IMR-90 (cell line): ENCODE data around the gene NEMF. TPM values are rescaled to one million over a fixed set of nuclear protein-coding genes. Genes with fewer than 3 reads are reported as not detected.

Experiments used
- ATAC-seq: fragments of 200-7000 bp; cut with Tn5 transposase; 2 replicates; pipeline ENCODE4 v1.9.1; 2020; ENCODE audit warnings: low read depth, mild to moderate bottlenecking, moderate library complexity
- BruUV-seq: library from RNA; stranded (reverse); fragments of 400-500 nt; replicated peaks from 2 replicates; lab custom pipeline; 2021; lab: Mats Ljungman, UMichigan
- CTCF ChIA-PET: fragments of 300-600 bp; formaldehyde crosslinking; extraction: SDS; loops from one replicate; lab custom pipeline; 2021; ENCODE audit warnings: antibody characterized with exemption; lab: Yijun Ruan, JAX
- POLR2A ChIA-PET: fragments of 300-600 bp; sonication (Branson Sonifier 250); formaldehyde crosslinking; loops from one replicate; lab custom pipeline; 2022; ENCODE audit warnings: antibody characterized with exemption; ENCODE audit not compliant: unreplicated experiment; lab: Charles Lee
- DNase-seq: peaks from one replicate; pipeline ENCODE4 v3.0.0; 2013
- H2AFZ ChIP-seq: replicated peaks from 2 replicates; pipeline ENCODE3; 2013; ENCODE audit warnings: low read length, mild to moderate bottlenecking; ENCODE audit not compliant: poor library complexity
- H2AK5ac ChIP-seq: 2 replicates; pipeline ENCODE4 v1.6.1; 2013; ENCODE audit warnings: low read depth, low read length, inconsistent platforms
- H2AK9ac ChIP-seq: replicated peaks from 2 replicates; pipeline ENCODE3; 2013; ENCODE audit warnings: mild to moderate bottlenecking, low read depth, low read length, moderate library complexity; ENCODE audit not compliant: poor library complexity
- H2BK120ac ChIP-seq: 2 replicates; pipeline ENCODE4 v1.6.1; 2013; ENCODE audit warnings: low read depth, low read length, inconsistent platforms
- H2BK15ac ChIP-seq: 3 replicates; pipeline ENCODE4 v1.6.1; 2013; ENCODE audit warnings: low read depth, low read length, inconsistent platforms
- H2BK20ac ChIP-seq: 2 replicates; pipeline ENCODE4 v1.6.1; 2013; ENCODE audit warnings: low read depth, mild to moderate bottlenecking, inconsistent platforms, low read length, moderate library complexity
- H2BK5ac ChIP-seq: 2 replicates; pipeline ENCODE4 v1.6.1; 2013; ENCODE audit warnings: mild to moderate bottlenecking, low read depth, low read length, inconsistent platforms; ENCODE audit not compliant: poor library complexity, severe bottlenecking
- H3K14ac ChIP-seq: replicated peaks from 2 replicates; pipeline ENCODE4 v1.6.1; 2013; ENCODE audit warnings: low read depth, low read length, inconsistent platforms
- H3K18ac ChIP-seq: 2 replicates; pipeline ENCODE4 v1.6.1; 2013; ENCODE audit warnings: low read depth, low read length, control low read depth
- H3K23ac ChIP-seq: 2 replicates; pipeline ENCODE4 v1.6.1; 2013; ENCODE audit warnings: low read depth, low read length, inconsistent platforms
- H3K27ac ChIP-seq: 2 replicates; pipeline ENCODE4 v1.5.1; 2013; ENCODE audit warnings: mild to moderate bottlenecking, control low read depth, low read length; ENCODE audit not compliant: insufficient read depth
- H3K27me3 ChIP-seq: 2 replicates; pipeline ENCODE4 v1.6.1; 2013; ENCODE audit warnings: low read length; ENCODE audit not compliant: control insufficient read depth, insufficient read depth
- H3K36me3 ChIP-seq: 2 replicates; pipeline ENCODE4 v1.6.1; 2013; ENCODE audit warnings: low read length, mixed read lengths; ENCODE audit not compliant: control insufficient read depth, insufficient read depth
- H3K4ac ChIP-seq: 2 replicates; pipeline ENCODE4 v1.6.1; 2013; ENCODE audit warnings: low read depth, low read length, inconsistent platforms
- H3K4me1 ChIP-seq: 2 replicates; pipeline ENCODE4 v1.6.1; 2013; ENCODE audit warnings: low read length, mixed read lengths; ENCODE audit not compliant: control insufficient read depth, insufficient read depth
- H3K4me2 ChIP-seq: 2 replicates; pipeline ENCODE4 v1.6.1; 2013; ENCODE audit warnings: low read depth, mild to moderate bottlenecking, control low read depth, low read length, moderate library complexity
- H3K4me3 ChIP-seq: 2 replicates; pipeline ENCODE4 v1.5.1; 2013; ENCODE audit warnings: low read depth, mild to moderate bottlenecking, control low read depth, low read length, moderate library complexity; ENCODE audit not compliant: insufficient read depth
- H3K56ac ChIP-seq: 2 replicates; pipeline ENCODE4 v1.6.1; 2013; ENCODE audit warnings: low read length, inconsistent platforms; ENCODE audit not compliant: insufficient read depth; ENCODE audit errors: extremely low read depth
- H3K79me1 ChIP-seq, 2 experiments: 2 replicates each; pipeline ENCODE4 v1.6.1; 2013; ENCODE audit warnings: low read length in 2 of 2, inconsistent platforms in 1 of 2, low read depth in 1 of 2
- H3K9ac ChIP-seq: 2 replicates; pipeline ENCODE4 v1.6.1; 2013; ENCODE audit warnings: low read depth, low read length, control low read depth
- H3K9me1 ChIP-seq: 2 replicates; pipeline ENCODE4 v1.6.1; 2013; ENCODE audit warnings: low read length, inconsistent platforms; ENCODE audit not compliant: insufficient read depth
- H3K9me3 ChIP-seq: 2 replicates; pipeline ENCODE4 v1.6.1; 2013; ENCODE audit warnings: low read length; ENCODE audit not compliant: control insufficient read depth, insufficient read depth
- H4K20me1 ChIP-seq: 2 replicates; pipeline ENCODE4 v1.6.1; 2013; ENCODE audit warnings: low read length, inconsistent platforms; ENCODE audit not compliant: insufficient read depth
- H4K5ac ChIP-seq: 2 replicates; pipeline ENCODE4 v1.6.1; 2013; ENCODE audit warnings: mild to moderate bottlenecking, low read depth, low read length, control low read depth
- H4K8ac ChIP-seq, 2 experiments: 2 replicates each; pipeline ENCODE4 v1.6.1; 2013; ENCODE audit warnings: low read depth in 2 of 2, low read length in 2 of 2, control low read depth in 1 of 2, inconsistent platforms in 1 of 2
- H4K91ac ChIP-seq: 2 replicates; pipeline ENCODE4 v1.6.1; 2013; ENCODE audit warnings: low read depth, low read length, inconsistent platforms; ENCODE audit not compliant: insufficient read depth
- BHLHE40 ChIP-seq: fragments of 150-350 bp; IDR thresholded peaks from 2 replicates; pipeline ENCODE4 v1.6.1; 2016; ENCODE audit warnings: mild to moderate bottlenecking, low read depth, low read length
- CHD1 ChIP-seq: IDR thresholded peaks from 2 replicates; pipeline ENCODE4 v1.6.1; 2012; ENCODE audit warnings: low read depth, low read length, improper control_type of control experiment
- CTCF ChIP-seq: conservative IDR thresholded peaks from 2 replicates; pipeline ENCODE4 v1.5.1; 2012; ENCODE audit warnings: mild to moderate bottlenecking, low read depth, low read length, improper control_type of control experiment
- ELK1 ChIP-seq: fragments of 150-350 bp; IDR thresholded peaks from 2 replicates; pipeline ENCODE4 v1.6.1; 2016; ENCODE audit warnings: low read depth, mild to moderate bottlenecking, low read length, moderate library complexity, borderline replicate concordance
- FOS ChIP-seq: fragments of 150-350 bp; IDR thresholded peaks from 2 replicates; pipeline ENCODE4 v1.6.1; 2016; ENCODE audit warnings: low read depth, low read length
- MAFK ChIP-seq: IDR thresholded peaks from 2 replicates; pipeline ENCODE4 v1.6.1; 2012; ENCODE audit warnings: low read depth, low read length, improper control_type of control experiment
- MAZ ChIP-seq: IDR thresholded peaks from 2 replicates; pipeline ENCODE4 v1.6.1; 2012; ENCODE audit warnings: low read depth, mild to moderate bottlenecking, low read length, improper control_type of control experiment, moderate library complexity, borderline replicate concordance
- MXI1 ChIP-seq: IDR thresholded peaks from 2 replicates; pipeline ENCODE4 v1.6.1; 2012; ENCODE audit warnings: low read depth, mild to moderate bottlenecking, low read length, moderate library complexity, borderline replicate concordance
- NFE2L2 ChIP-seq: fragments of 150-350 bp; IDR thresholded peaks from 2 replicates; pipeline ENCODE4 v1.6.1; 2016; ENCODE audit warnings: low read depth, mild to moderate bottlenecking, low read length
- POLR2A ChIP-seq: IDR thresholded peaks from 2 replicates; pipeline ENCODE4 v1.6.1; 2012; ENCODE audit warnings: mild to moderate bottlenecking, low read depth, low read length
- RAD21 ChIP-seq: IDR thresholded peaks from 2 replicates; pipeline ENCODE4 v1.6.1; 2012; ENCODE audit warnings: low read length, improper control_type of control experiment
- RCOR1 ChIP-seq: IDR thresholded peaks from 2 replicates; pipeline ENCODE4 v1.6.1; 2012; ENCODE audit warnings: mild to moderate bottlenecking, low read length, improper control_type of control experiment; ENCODE audit not compliant: insufficient replicate concordance
- RFX5 ChIP-seq: IDR thresholded peaks from 2 replicates; pipeline ENCODE4 v1.8.0; 2012; ENCODE audit warnings: low read depth, mild to moderate bottlenecking, low read length, moderate library complexity
- SMC3 ChIP-seq: fragments of 150-350 bp; IDR thresholded peaks from 2 replicates; pipeline ENCODE4 v1.6.1; 2016; ENCODE audit warnings: low read depth, mild to moderate bottlenecking, antibody characterized with exemption, low read length, moderate library complexity
- WGBS, 2 experiments: methylation state at CpG; one replicate each; pipeline versions ENCODE4 v1.1.5 to v1.1.7; 2013; ENCODE audit warnings: missing lambda C conversion rate in 2 of 2; ENCODE audit not compliant: insufficient read length in 1 of 2; ENCODE audit errors: extremely low coverage in 2 of 2; 5-methylcytosine and 5-hydroxymethylcytosine counted together
- dilution Hi-C: fragments of 300-500 bp; cut with HindIII; formaldehyde crosslinking; loops from one replicate; pipeline ENCODE4 v1.14.3; 2018; ENCODE audit warnings: low sequenced_read_pairs; ENCODE audit not compliant: unreplicated experiment
- in situ Hi-C: fragments of 300-500 bp; cut with MboI; formaldehyde crosslinking; loops from 3 replicates; pipeline ENCODE4 v1.14.3; 2019; ENCODE audit warnings: low sequenced_read_pairs, inconsistent platforms, mixed read lengths
- intact Hi-C: fragments of 100-400 bp; cut with micrococcal nuclease; formaldehyde crosslinking; loops from 2 replicates; pipeline ENCODE4 v1.10.0; 2022
- polyA plus RNA-seq, 3 experiments: library from polyadenylated mRNA; depleted of rRNA; stranded (reverse); fragments of >200 nt; gene quantifications; 2 replicates each; pipeline ENCODE4 v1.2.3, GENCODE V29; 2012; ENCODE audit warnings: low replicate concordance in 1 of 3
- total RNA-seq: library from RNA; depleted of rRNA; stranded (reverse); fragments of >200 nt; gene quantifications from 2 replicates; pipeline ENCODE4 v1.2.3, GENCODE V29; 2012

NEMF gene
- total and polyA plus RNA-seq, 2 of the 4 experiments (the other 2 are of a cell fraction): 19.5 to 30.5 TPM

GRCh38 chr14:49892636-49893308 is 40.2 kb upstream of the NEMF start, which contains the start of gene ARF6:
Gene ARF6 (plus strand): TSS chr14:49893082. CDS start chr14:49893737, 655 bp downstream.
- peaks cover 7% of the 10 kb centered on the region; the same call in 1 of the 2 replicates for H3K9me1 ChIP-seq
- no peak within 1 kb of the TSS; the same call in 1 of the 3 replicates for H2BK15ac ChIP-seq
- in situ Hi-C loops: no loop called here
- H4K91ac ChIP-seq: peak within 1 kb of the TSS; percentile 95
- no TSS peak for BruUV-seq
- peak within 1 kb of the TSS; percentile 84 for H3K4me3 ChIP-seq
- peaks cover 7 to 19% of the 10 kb centered on the region in 2 experiments; a peak in 3 of 4 replicates for H3K79me1 ChIP-seq
- peak within 1 kb of the TSS; percentile 85 for H3K4me2 ChIP-seq
- H2AK9ac ChIP-seq: peak within 1 kb of the TSS; percentile 99
- 0% methylated on average over 21 of the region's 66 CpGs; no CpG with 5 or more reads in 1 of the 2 experiments for WGBS, 2 experiments
- H4K5ac ChIP-seq: peak within 1 kb of the TSS; percentile 68
- ChIA-PET CTCF (interaction anchor here (0.8 to 1.1 kb wide), 2 partner anchors 13 to 27 kb away, joined by 4 to 5 read pairs; no protein-coding TSS in a partner anchor), POLR2A (interaction anchor here (0.6 to 1.1 kb wide), 6 partner anchors 13 to 317 kb away, joined by 3 to 4 read pairs (median 4); no protein-coding TSS in a partner anchor)
- dilution Hi-C loops: no loop called here
- peaks cover 39% of the 10 kb centered on the region for H4K20me1 ChIP-seq
- peak within 1 kb of the TSS; percentile 96 for H3K4ac ChIP-seq
- no peaks in the 10 kb centered on the region for H3K9me3 ChIP-seq
- peaks cover 2% of the 10 kb centered on the region; the same call in 1 of the 2 replicates for H3K4me1 ChIP-seq
- H3K27ac ChIP-seq: peak within 1 kb of the TSS; percentile 98
- H3K56ac ChIP-seq: peak within 1 kb of the TSS; percentile 90
- H2AK5ac ChIP-seq: peak within 1 kb of the TSS; percentile 94
- ATAC-seq (peak; percentile 97), DNase-seq (peak; percentile 96)
- H3K36me3 ChIP-seq: peaks cover 5% of the 10 kb centered on the region
- peak within 1 kb of the TSS; percentile 97 for H3K14ac ChIP-seq
- H3K9ac ChIP-seq: peak within 1 kb of the TSS; percentile 95
- no peak within 1 kb of the TSS for H2BK20ac ChIP-seq
- H2AFZ ChIP-seq: peak within 1 kb of the TSS; percentile 94
- H2BK5ac ChIP-seq: peak within 1 kb of the TSS; percentile 91
- H4K8ac ChIP-seq: peak within 1 kb of the TSS; percentile 88 to 98
- intact Hi-C loops: loop anchor here (1.0 to 2.0 kb wide), 4 partner anchors 29 to 213 kb away; no protein-coding TSS in a partner anchor
- peak within 1 kb of the TSS; percentile 59 for H3K18ac ChIP-seq
- no peaks in the 10 kb centered on the region for H3K27me3 ChIP-seq
- peak within 1 kb of the TSS; percentile 96 for H3K23ac ChIP-seq
- peak within 1 kb of the TSS; percentile 91 for H2BK120ac ChIP-seq
- TF ChIP-seq ELK1 (no peak), CHD1 (no peak), MXI1 (peak; percentile 64; the same call in 1 of the 2 replicates), POLR2A (peak; percentile 92), MAFK (no peak), FOS (no peak), RCOR1 (no peak), BHLHE40 (peak; percentile 50; the same call in 1 of the 2 replicates), SMC3 (0 out of 2 replicates have a peak, but pooled peaks have one; percentile 14), RAD21 (peak; percentile 27), RFX5 (no peak), CTCF (peak; percentile 26; the same call in 1 of the 2 replicates), MAZ (peak; percentile 90; the same call in 1 of the 2 replicates), NFE2L2 (no peak)
